ENCODE results near the gene TCF12. TPM values are rescaled to one million over a fixed set of nuclear protein-coding genes. Genes with fewer than 3 reads are reported as not detected.

Gene TCF12
- polyA plus RNA-seq, 3 donors = 151 to 186 (median 162) TPM

DNA sequence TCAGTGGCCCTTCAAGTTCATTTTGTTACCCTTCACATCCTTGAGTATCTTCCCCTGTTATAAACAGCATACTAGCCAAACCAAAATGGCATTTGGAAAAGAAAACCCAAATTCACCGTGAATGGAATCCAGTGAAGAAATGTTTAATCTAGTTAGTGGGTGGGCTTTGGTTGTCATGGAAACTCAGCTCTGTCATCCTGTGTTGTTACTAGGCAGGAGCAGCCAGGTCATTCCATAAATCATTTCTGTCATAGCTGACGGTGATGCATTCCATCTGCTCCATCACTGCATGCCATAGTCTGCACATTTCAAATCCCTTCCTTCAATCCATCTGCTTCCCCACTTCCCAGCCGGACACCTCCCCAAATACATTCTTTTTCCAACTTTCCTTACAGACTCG is 317.4 kb downstream of the TCF12 start:
- peak in 9 of 11 donors; percentile 59 to 83 (median 75) for DNase-seq (ENCODE audit: extremely low read depth in 1 of 11, low read depth in 9 of 11, low spot score in 4 of 11)

DNA sequence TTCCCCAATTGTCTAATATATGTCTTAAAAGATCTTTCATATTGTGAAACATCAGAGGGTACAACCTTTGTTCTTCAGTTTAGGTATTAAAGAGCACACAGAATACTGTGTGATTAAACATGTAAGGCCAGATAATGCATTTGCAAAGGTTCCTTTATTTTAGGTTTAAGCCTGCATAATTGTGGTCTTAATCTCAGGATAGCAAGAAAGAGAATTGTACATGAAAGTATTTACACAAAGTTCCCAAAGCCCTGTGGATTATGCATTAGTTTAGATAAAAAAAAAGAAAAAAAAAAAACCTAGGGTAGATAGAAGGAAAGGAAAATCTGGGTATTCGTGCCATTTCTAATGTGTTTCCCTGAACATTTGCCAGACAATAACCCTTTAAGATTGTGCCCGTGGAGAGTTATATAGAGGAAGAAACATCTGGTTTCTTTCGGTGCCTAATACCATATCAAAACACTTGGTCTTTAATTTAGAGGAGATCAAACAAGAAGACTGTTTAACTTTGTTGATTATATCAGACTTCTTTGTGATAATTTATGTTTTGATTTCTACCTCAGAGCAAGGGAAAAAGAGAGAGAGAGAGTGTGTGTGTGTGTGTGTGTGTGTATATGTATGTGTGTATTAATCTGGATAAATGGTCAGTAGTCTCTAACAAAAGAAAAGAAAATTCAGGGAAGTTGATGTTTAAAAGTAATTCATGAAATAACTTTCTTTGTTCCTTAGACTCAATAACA is 318.3 kb downstream of the TCF12 start:
- no peak for DNase-seq (ENCODE audit: extremely low read depth in 1 of 11, low read depth in 9 of 11, low spot score in 4 of 11)

DNA sequence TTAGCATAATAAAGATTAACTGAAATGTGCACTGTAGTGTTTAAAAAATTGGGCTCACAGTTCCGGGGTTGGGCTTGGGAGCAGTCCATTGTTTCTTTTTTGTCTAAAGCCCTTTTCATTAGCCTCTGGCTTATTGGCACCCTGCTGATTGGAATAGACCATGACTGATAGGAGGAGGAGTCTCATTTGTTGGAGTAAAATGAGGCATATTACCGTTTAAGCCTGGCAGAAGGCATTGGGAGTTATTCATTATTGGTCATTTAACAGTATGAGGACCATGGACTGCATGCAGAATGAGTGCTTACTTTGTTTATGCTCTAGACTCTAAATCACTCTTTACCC is 318.8 kb downstream of the TCF12 start:
- no peak for DNase-seq (ENCODE audit: extremely low read depth in 1 of 11, low read depth in 9 of 11, low spot score in 4 of 11)

DNA sequence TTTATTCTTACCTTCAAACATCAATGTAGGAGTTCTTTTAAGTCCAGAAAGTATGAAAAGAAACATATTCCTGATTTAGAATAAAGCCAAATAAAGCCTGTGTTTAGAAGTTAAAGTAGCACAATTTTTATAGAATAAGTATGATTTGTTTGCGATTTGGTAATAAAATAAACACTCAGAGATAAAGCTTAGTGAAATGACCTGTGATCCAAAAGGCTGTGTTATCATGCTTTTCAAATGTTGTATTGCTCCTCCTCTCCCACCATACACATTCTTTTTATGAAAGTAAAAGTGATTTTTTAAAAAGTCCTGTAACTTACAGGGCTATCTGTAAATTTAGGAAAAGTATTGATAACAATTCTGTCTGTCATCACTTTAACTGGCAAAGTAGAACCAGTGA is 319.2 kb downstream of the TCF12 start:
- DNase-seq (ENCODE audit: extremely low read depth in 1 of 11, low read depth in 9 of 11, low spot score in 4 of 11) = no peak

DNA sequence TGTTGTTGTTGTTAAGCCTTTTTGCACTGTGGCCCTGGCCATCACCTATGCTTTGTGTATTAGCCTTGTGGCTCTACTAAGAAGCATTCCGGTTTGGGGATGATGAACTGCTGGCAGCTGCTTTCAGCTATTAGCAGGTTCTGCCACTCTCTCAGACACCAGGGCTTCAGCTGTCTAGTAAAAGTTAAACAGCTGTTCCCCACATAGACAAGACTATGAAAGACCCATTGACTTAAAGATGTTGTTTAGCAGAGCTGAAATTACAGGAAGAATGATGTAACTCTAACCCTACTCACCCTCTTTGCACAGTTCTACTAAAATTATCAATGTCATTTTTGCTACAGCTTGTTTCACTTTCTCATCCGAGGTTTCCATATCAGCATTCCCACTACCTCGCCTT is 326.7 kb downstream of the TCF12 start:
- no peak for DNase-seq (ENCODE audit: extremely low read depth in 1 of 11, low read depth in 9 of 11, low spot score in 4 of 11)

DNA sequence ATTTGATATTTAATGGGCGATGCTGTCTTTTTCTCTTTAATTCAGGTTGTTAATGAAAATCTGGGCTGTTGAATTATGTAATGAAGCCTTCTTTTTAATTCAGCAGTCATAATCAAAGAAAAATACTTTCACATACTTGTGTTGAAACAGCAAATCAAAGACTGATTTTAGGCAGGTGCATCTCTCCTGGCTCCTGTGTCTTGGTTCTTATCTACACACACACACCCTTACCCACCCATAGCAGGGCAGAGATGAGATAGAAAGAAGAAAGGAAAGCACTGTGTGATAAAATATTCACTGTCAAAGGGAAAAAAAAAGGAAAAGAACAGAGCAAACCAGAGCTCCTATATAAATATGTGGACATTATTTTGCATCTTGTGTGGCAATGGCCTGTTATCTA is 327.3 kb downstream of the TCF12 start:
- no peak for DNase-seq (ENCODE audit: extremely low read depth in 1 of 11, low read depth in 9 of 11, low spot score in 4 of 11)

DNA sequence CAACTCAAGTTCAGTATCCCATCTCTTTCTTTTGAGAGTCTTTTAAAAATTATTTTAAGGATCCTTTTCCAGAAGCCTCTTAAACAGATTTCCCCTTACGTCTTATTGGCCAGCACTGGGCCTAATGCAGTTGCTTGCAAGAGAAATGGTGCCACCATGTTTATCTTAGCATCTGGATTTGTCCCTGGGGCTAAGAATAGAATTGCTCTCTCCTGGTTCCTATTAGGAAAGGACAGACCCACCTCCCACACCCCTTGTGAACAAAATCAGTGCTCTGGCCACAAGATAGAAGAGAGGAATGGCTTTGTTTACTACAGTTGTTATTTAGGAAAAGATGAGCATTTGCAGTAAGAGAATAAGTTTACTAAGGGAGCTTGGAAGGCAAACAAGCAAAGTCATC is 329.6 kb downstream of the TCF12 start:
- DNase-seq (ENCODE audit: extremely low read depth in 1 of 11, low read depth in 9 of 11, low spot score in 4 of 11) = no peak

DNA sequence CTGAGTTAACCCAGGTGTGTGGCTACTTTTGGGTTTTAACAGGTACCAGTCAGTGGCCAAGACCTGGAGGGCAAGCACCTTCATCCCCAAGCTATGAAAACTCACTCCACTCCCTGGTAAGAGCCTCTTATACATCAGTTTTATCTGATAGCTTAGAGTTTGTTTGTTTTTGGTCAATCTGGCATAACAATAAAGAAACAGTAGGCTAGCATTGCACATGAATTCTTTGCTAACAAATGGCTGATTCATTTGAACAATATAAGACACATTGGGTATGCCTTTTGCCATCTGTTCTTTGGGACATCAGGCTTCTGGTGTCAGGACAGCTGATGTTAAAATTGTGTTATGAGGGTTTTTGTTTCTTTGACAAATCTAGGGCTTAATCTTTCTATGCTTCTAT is 332.9 kb downstream of the TCF12 start:
- DNase-seq (ENCODE audit: extremely low read depth in 1 of 11, low read depth in 9 of 11, low spot score in 4 of 11) = no peak

DNA sequence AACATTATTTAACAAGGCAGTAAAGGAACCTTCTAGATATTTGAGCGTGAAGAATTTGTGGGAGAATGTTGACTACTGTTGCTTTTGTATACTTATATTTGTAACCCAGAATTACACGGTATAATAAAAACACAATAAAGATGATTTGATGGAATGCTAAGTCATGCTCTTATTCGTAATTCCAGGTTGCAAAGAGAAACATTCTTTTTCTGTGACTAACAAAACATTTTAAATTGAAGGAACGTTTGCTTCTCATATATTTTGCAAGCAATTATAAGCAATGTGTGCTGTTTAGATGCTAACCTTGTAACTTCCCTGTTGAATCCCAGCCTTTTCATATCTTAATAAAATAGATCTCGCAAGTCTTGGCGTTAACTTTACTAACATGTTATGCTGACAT is 333.5 kb downstream of the TCF12 start:
- no peak for DNase-seq (ENCODE audit: extremely low read depth in 1 of 11, low read depth in 9 of 11, low spot score in 4 of 11)

DNA sequence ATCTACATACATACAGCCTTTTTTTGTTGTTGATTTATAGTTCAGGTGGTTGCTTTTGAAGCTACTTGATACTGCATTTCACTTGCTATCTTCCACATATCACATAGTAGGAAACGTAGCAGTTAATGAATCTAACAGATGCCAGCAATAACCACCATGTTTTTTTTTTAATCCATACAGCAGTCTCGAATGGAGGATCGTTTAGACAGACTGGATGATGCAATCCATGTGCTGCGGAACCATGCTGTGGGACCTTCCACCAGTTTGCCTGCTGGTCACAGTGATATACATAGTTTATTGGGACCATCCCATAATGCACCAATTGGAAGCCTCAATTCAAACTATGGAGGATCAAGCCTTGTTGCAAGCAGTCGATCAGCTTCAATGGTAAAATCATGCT is 334.6 kb downstream of the TCF12 start:
- DNase-seq (ENCODE audit: extremely low read depth in 1 of 11, low read depth in 9 of 11, low spot score in 4 of 11) = no peak

DNA sequence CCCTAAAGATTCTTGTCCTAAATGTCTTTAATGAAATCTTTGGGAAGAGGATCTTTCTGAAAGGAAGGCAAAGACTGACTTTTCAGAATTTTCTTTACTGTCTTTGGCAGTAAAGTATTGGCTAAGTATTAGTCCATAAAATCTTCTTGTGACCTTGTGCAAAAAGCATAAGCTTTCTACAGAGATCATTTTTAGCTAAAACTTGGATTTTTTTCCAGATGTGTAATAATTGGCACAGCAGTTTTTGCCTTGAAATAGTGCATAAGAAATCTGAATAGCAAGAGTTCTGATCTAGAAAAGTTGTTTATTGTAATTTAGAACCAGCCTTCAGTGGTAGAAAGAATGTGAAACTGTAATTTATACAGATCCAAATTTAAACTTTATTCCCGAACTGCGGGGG is 335.1 kb downstream of the TCF12 start:
- DNase-seq (ENCODE audit: extremely low read depth in 1 of 11, low read depth in 9 of 11, low spot score in 4 of 11) = no peak

DNA sequence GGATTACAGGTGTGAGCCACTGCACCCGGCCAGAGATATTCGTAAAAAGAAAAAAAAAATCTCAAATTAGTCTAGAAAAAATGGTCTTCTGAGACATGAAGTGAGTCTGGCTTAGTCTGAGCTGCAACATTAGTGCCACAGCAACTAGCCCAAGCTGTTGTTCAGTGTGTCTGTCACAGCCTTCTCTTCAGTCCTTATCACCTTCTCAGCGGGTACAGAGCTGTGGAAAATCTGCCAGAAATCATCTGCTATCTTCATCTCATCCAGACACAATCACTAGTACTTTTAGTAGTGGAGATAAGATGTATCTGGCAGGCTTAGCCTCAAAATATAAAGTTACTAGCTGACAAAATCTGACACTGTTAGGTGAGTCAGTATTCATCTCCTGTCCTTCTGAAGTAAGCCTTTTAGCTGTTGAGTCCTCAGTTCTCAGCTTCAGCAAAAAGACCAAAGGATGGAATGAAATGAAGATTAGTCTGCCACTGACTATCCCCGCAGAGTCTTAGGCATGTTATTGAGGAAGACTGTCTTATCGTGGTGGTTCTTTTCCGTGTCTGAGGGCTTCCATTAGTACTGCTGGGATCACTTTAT is 337.4 kb downstream of the TCF12 start:
- DNase-seq (ENCODE audit: extremely low read depth in 1 of 11, low read depth in 9 of 11, low spot score in 4 of 11) = no peak

DNA sequence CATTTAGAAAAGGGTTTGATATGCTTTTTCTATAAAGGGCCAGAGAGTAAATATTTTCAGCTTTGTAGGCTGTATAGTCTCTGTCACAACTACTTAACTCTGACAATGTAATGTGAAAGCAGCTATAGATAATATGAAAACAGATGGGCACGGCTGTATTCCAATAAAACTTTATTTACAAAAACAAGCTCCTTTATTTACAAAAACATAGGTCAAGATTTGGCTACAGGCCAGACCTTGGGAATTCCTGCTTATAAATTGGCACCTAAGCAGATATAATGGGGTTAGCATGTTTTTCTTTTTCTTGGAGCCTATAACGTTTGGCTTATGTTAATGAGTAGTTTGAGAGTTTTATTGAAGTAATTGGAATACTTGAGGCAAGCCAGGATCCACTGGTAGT is 338.5 kb downstream of the TCF12 start:
- no peak for DNase-seq (ENCODE audit: extremely low read depth in 1 of 11, low read depth in 9 of 11, low spot score in 4 of 11)

DNA sequence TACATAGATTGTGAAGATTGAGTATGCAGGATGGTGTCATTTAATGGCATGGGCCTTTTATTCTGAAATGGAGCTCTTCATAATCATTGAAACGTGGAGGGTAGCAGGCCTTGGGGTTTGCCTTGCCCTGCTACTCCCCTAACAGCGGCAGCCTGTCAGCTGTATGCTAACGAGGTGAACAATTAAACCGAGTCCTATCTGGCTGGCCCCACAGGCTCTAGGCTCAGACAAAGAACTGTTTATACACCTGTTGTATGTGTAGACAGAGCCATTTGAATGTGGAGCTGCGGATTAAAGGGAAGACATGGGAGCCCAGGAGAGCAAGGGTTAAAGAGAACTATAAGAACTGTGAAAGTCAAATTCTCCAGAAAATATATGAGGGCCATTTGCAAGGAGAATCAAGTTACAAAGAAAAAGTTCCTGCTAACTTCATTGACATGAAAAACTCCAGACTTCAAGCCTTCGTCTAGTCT is 341.2 kb downstream of the TCF12 start:
- DNase-seq (ENCODE audit: extremely low read depth in 1 of 11, low read depth in 9 of 11, low spot score in 4 of 11) = peak; percentile 35 to 79 (median 56)

DNA sequence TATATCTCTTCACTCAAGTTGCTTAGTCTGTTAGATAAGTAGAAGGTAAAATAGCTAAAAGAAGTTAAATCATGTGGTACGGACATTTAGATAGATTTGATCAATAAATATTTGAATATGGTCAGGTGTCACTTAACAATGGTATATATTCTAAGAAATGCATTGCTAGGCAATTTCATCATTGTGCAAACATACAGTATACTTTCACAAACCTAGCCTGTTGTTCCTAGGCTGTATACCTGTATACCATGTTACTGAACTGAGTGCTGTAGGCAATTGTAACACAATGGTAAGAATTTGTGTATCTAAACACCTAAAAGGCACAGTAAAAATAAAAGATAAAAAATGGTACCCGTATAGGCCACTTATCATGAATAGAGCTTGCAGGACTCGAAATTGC is 345.1 kb downstream of the TCF12 start:
- no peak for DNase-seq (ENCODE audit: extremely low read depth in 1 of 11, low read depth in 9 of 11, low spot score in 4 of 11)

DNA sequence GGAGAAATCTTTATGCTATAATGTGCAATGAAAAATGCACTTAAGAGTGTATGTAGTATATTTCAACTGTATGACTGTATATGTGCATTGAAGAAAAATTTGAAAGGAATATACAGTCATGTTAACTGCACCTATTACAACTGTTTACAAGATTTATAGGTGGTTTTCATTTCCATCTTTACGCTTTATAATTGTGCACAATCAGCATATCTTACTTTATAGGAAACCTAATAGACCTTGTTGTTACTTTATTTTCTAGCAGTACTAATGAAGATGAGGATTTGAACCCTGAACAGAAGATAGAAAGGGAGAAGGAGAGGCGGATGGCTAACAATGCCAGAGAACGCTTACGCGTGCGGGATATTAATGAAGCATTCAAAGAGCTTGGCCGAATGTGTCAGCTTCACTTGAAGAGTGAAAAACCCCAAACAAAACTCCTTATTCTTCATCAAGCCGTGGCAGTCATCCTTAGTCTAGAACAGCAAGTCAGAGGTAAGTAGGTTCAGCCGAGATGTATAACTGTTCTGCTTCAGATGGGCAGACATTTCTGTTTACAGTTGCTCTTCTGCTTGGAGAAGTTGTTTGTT is 354.4 kb downstream of the TCF12 start:
- no peak for DNase-seq (ENCODE audit: extremely low read depth in 1 of 11, low read depth in 9 of 11, low spot score in 4 of 11)

DNA sequence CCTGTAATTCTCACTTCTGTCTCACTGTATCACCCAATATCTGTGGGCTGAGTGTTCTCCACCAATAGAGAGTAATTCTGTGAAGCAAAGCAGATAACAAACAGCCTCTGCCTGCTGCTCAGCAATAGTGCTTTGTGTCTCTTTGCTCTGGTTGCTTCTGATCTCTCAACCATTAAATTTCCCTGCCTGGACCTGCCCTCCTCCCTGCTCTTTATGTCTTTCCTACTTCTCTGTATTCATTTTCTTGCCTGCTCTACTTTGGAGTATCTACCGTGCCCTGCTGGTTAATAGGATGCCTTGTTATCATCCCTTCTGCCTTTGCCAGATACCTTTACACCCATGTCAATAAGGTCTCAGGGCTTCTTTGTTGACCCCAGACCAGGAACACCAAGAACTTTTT is 355.0 kb downstream of the TCF12 start:
- no peak for DNase-seq (ENCODE audit: extremely low read depth in 1 of 11, low read depth in 9 of 11, low spot score in 4 of 11)

DNA sequence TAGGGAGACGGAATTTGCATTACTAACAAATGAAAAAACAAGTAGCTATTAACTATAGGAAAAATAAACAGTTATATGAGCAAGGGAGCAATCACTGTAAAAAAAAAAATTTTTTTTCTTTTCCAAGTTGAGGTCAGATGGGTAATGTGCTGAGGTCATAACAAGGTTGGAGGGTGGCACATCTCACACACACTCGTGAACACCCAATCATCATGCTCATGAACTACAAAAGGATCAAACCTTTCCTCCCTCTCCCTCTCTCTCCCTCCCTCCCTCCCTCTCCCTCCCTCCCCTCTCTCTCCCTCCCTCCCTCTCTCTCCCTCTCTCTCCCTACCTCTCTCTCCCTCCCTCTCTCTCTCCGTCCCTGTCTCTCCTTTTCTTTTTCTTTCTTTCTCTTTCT is 360.0 kb downstream of the TCF12 start:
- DNase-seq (ENCODE audit: extremely low read depth in 1 of 11, low read depth in 9 of 11, low spot score in 4 of 11) = no peak

DNA sequence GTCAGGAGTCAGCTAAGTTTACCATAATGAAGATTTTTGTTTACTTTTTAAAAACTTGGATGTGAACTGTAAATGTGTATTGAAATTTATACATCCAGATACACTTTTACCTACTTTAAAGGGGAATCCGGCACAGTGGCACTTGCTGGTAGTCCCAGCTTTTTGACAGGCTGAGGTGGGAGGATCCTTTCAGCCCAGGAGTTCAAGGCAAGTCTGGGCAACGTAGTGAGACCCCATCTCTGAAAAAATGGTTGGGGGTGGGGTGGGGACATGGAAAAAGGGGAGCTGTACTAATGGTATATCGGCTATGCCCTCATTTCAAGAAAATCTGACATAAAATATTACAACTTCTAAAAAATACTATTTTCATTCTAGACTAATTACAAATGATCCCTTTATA is 362.0 kb downstream of the TCF12 start:
- no peak for DNase-seq (ENCODE audit: extremely low read depth in 1 of 11, low read depth in 9 of 11, low spot score in 4 of 11)

DNA sequence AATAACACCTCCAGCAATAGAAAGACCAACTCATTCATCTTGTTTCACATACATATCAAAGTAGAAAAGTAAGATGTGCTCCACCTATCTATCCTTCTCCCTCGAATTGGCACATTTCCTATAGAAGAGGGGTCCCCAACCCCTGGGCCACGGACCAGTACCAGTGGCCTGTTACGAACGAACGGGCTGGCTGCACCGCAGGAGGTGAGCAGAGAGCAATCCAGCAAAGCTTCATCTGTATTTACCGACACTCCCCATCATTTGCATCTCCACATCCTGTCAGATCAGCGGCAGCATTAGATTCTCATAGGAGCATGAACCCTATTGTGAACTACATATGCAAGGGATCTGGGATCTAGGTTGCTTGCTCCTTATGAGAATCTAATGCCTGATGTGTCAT is 362.9 kb downstream of the TCF12 start:
- no peak for DNase-seq (ENCODE audit: extremely low read depth in 1 of 11, low read depth in 9 of 11, low spot score in 4 of 11)

DNA sequence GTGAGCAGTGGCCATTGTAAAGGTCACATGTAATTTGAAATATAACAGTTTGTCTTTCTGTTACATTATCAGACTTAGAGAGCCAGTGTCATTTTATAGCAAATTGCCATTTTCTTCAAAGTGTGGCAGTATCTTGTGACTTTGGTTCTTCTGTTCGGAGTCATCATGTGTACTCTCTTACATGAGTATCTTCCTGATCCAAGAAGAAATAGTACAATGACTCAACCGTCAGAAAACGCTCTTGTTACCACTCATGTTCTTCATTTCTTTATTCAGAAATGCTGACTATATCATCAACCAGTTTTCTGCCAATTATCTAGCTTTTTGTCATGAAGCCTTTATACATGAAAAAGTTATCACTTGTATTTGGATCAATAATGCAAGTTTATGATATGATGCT is 364.2 kb downstream of the TCF12 start:
- no peak for DNase-seq (ENCODE audit: extremely low read depth in 1 of 11, low read depth in 9 of 11, low spot score in 4 of 11)

Data from renal cortex interstitium (tissue), 11 donors.